HG03457 (cell line): ENCODE data around the gene MAP4K4.

Experiments
- ATAC-seq: cut with Tn5 transposase; IDR thresholded peaks from one replicate; pipeline ENCODE4 v1.9.1; 2021; ENCODE audit warnings: moderate number of reproducible peaks; ENCODE audit not compliant: unreplicated experiment

Gene MAP4K4

GRCh38 chr2:101720732-101721131, 23.2 kb downstream of the MAP4K4 start:
- no peak for ATAC-seq

- ATAC-seq = no peak
These were observed 25.4 kb downstream of the MAP4K4 start for GRCh38 chr2:101722864-101723263.

- ATAC-seq = no peak
These were observed 26.0 kb downstream of the MAP4K4 start for GRCh38 chr2:101723371-101724124.

- ATAC-seq = no peak
These were observed 26.6 kb downstream of the MAP4K4 start for GRCh38 chr2:101724125-101724474.

- ATAC-seq = no peak
These were observed 27.5 kb downstream of the MAP4K4 start for GRCh38 chr2:101725038-101725437.

- ATAC-seq = no peak
These were observed 28.1 kb downstream of the MAP4K4 start for GRCh38 chr2:101725515-101726192.

- no peak for ATAC-seq
These were observed 31.4 kb downstream of the MAP4K4 start for GRCh38 chr2:101728865-101729264.

GRCh38 chr2:101729521-101730190, 32.1 kb downstream of the MAP4K4 start:
- ATAC-seq = no peak

GRCh38 chr2:101731221-101732054, 33.9 kb downstream of the MAP4K4 start:
- ATAC-seq = no peak

- no peak for ATAC-seq
These were observed 34.7 kb downstream of the MAP4K4 start for GRCh38 chr2:101732199-101732598.

- no peak for ATAC-seq
These were observed 35.3 kb downstream of the MAP4K4 start for GRCh38 chr2:101732773-101733256.

GRCh38 chr2:101733257-101733993, 35.9 kb downstream of the MAP4K4 start:
- ATAC-seq = no peak

- ATAC-seq = no peak
These were observed 37.1 kb downstream of the MAP4K4 start for GRCh38 chr2:101734505-101735165.

GRCh38 chr2:101735166-101735533, 37.6 kb downstream of the MAP4K4 start:
- ATAC-seq = no peak

GRCh38 chr2:101736233-101736632, 38.7 kb downstream of the MAP4K4 start:
- no peak for ATAC-seq

GRCh38 chr2:101736861-101737291, 39.4 kb downstream of the MAP4K4 start:
- no peak for ATAC-seq

GRCh38 chr2:101737478-101738255, 40.2 kb downstream of the MAP4K4 start:
- ATAC-seq = no peak

- ATAC-seq = no peak
These were observed 41.1 kb downstream of the MAP4K4 start for GRCh38 chr2:101738649-101739048.

GRCh38 chr2:101740555-101740964, 43.1 kb downstream of the MAP4K4 start:
- no peak for ATAC-seq
